HUDEP-2 (cell line): ENCODE data around the gene UMAD1.

Experiments used
- DNase-seq, 76 experiments: peaks; one replicate each; lab custom pipeline; 2025; ENCODE audit not compliant: unreplicated experiment in 76 of 76; lab: John Stamatoyannopoulos, UW

Gene UMAD1

GRCh38 chr7:7687800-7688199 is 47.2 kb downstream of the UMAD1 start:
- DNase-seq, result no peak

- DNase-seq, result no peak
These were observed 47.8 kb downstream of the UMAD1 start for GRCh38 chr7:7688310-7688709.

GRCh38 chr7:7688956-7689355 is 48.4 kb downstream of the UMAD1 start:
- DNase-seq, result no peak

GRCh38 chr7:7693881-7694280 is 53.3 kb downstream of the UMAD1 start:
- DNase-seq, result no peak

- DNase-seq, result no peak
These were observed 54.0 kb downstream of the UMAD1 start for GRCh38 chr7:7694542-7694941.

GRCh38 chr7:7695111-7695817 is 54.7 kb downstream of the UMAD1 start:
- DNase-seq, result no peak

GRCh38 chr7:7696458-7697119 is 56.0 kb downstream of the UMAD1 start:
- DNase-seq, result no peak

GRCh38 chr7:7698930-7699329 is 58.4 kb downstream of the UMAD1 start:
- DNase-seq, result no peak

- no peak for DNase-seq
These were observed 58.8 kb downstream of the UMAD1 start for GRCh38 chr7:7699380-7699779.

GRCh38 chr7:7699970-7700369 is 59.4 kb downstream of the UMAD1 start:
- DNase-seq, result no peak

- no peak for DNase-seq
These were observed 61.0 kb downstream of the UMAD1 start for GRCh38 chr7:7701527-7701926.

- DNase-seq, result no peak
These were observed 62.3 kb downstream of the UMAD1 start for GRCh38 chr7:7702826-7703225.

- no peak for DNase-seq
These were observed 62.9 kb downstream of the UMAD1 start for GRCh38 chr7:7703427-7703826.

GRCh38 chr7:7704867-7705266 is 64.3 kb downstream of the UMAD1 start:
- DNase-seq, result no peak

- DNase-seq, result no peak
These were observed 64.8 kb downstream of the UMAD1 start for GRCh38 chr7:7705318-7705717.

GRCh38 chr7:7706101-7706511 is 65.6 kb downstream of the UMAD1 start:
- no peak for DNase-seq

GRCh38 chr7:7706556-7707172 is 66.1 kb downstream of the UMAD1 start:
- DNase-seq, result no peak

- no peak for DNase-seq
These were observed 66.7 kb downstream of the UMAD1 start for GRCh38 chr7:7707246-7707645.

GRCh38 chr7:7707806-7708205 is 67.3 kb downstream of the UMAD1 start:
- DNase-seq, result no peak

GRCh38 chr7:7709291-7709690 is 68.7 kb downstream of the UMAD1 start:
- no peak for DNase-seq

GRCh38 chr7:7710469-7710868 is 69.9 kb downstream of the UMAD1 start:
- no peak for DNase-seq

- DNase-seq, result no peak
These were observed 73.2 kb downstream of the UMAD1 start for GRCh38 chr7:7713730-7714129.
